ENCODE results near the gene AGBL4.

DNA sequence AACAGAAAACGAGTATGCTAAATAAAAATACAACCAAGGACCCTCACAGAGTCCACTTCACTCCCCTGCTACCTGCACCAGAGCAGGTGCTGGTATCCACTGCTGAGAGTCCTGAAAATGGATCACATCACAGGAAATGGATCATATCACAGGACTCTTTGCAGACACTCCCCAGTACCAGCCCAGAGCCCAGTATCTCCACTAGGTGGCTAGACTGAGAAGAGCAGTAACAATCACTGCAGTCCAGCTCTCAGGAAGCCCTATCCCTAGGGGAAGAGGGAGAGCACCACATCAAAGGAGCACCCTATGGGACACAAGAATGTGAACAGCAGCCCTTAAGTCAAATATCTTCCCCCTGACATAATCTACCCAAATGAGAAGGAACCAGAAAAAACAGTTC, 28.0 kb downstream of the AGBL4 start:
- no peak for TF ChIP-seq POLR2A (IDR thresholded peaks at IDR 0.05)
- TF ChIP-seq, protein P1, sequence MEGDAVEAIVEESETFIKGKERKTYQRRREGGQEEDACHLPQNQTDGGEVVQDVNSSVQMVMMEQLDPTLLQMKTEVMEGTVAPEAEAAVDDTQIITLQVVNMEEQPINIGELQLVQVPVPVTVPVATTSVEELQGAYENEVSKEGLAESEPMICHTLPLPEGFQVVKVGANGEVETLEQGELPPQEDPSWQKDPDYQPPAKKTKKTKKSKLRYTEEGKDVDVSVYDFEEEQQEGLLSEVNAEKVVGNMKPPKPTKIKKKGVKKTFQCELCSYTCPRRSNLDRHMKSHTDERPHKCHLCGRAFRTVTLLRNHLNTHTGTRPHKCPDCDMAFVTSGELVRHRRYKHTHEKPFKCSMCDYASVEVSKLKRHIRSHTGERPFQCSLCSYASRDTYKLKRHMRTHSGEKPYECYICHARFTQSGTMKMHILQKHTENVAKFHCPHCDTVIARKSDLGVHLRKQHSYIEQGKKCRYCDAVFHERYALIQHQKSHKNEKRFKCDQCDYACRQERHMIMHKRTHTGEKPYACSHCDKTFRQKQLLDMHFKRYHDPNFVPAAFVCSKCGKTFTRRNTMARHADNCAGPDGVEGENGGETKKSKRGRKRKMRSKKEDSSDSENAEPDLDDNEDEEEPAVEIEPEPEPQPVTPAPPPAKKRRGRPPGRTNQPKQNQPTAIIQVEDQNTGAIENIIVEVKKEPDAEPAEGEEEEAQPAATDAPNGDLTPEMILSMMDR (IDR thresholded peaks at IDR 0.05): no peak

Data from lower leg skin (tissue), 3 donors.